HepG2 (cell line): ENCODE measurements around the gene GTF2H4. TPM values are rescaled to one million over a fixed set of nuclear protein-coding genes. Genes with fewer than 3 reads are reported as not detected.

Experiments
- MED1 ChIP-seq: sonication (generic); formaldehyde crosslinking; IDR thresholded peaks from 2 replicates; pipeline ENCODE4 v1.4.0; 2020; ENCODE audit warnings: missing genetic modification reagents
- NONO ChIP-seq, 2 experiments: fragments of 450-650 bp in 1 of 2; sonication (generic) in 1 of 2; formaldehyde crosslinking in 1 of 2; IDR thresholded peaks in 1 of 2; conservative IDR thresholded peaks in 1 of 2; 2 replicates each; pipeline versions ENCODE4 v1.6.1 to v1.8.0; 2017 to 2022; ENCODE audit warnings: mild to moderate bottlenecking in 1 of 2, missing genetic modification reagents in 1 of 2, moderate library complexity in 1 of 2
- PITX1 ChIP-seq: sonication (generic); formaldehyde crosslinking; IDR thresholded peaks from 2 replicates; pipeline ENCODE4 v1.5.1; 2020; ENCODE audit warnings: mild to moderate bottlenecking, missing genetic modification reagents
- PRMT3 ChIP-seq: sonication (generic); formaldehyde crosslinking; IDR thresholded peaks from 2 replicates; pipeline ENCODE4 v1.8.1; 2022; ENCODE audit warnings: low read depth, mild to moderate bottlenecking, moderate library complexity, missing genetic modification reagents, borderline replicate concordance
- TEAD3 ChIP-seq: optimal IDR thresholded peaks from 2 replicates; pipeline ENCODE3; 2016; ENCODE audit warnings: borderline replicate concordance
- YEATS2 ChIP-seq: sonication (generic); formaldehyde crosslinking; IDR thresholded peaks from 2 replicates; pipeline ENCODE4 v1.4.0; 2020; ENCODE audit warnings: missing genetic modification reagents, borderline replicate concordance
- ZNF12 ChIP-seq: sonication (generic); formaldehyde crosslinking; IDR thresholded peaks from 2 replicates; pipeline ENCODE4 v1.5.0; 2020; ENCODE audit warnings: missing genetic modification reagents
- ZNF430 ChIP-seq: sonication (generic); formaldehyde crosslinking; IDR thresholded peaks from 2 replicates; pipeline ENCODE4 v1.9.0; 2021; ENCODE audit warnings: mild to moderate bottlenecking, missing genetic modification reagents
- ZNF589 ChIP-seq: sonication (generic); formaldehyde crosslinking; conservative IDR thresholded peaks from 2 replicates; pipeline ENCODE4 v1.8.0; 2022; ENCODE audit warnings: mild to moderate bottlenecking, moderate library complexity, missing genetic modification reagents
- polyA plus RNA-seq, 8 experiments: library from polyadenylated mRNA; depleted of rRNA in 3 of 8; stranded (reverse) in 7 of 8; unstranded in 1 of 8; fragments of >200 nt; fragmentation: Illumina TruSeq in 4 of 8; extraction: Trizol in 4 of 8; gene quantifications; 2 replicates each; pipeline versions ENCODE4 v1.2.1 to v1.2.3, GENCODE V29; 2011 to 2016; ENCODE audit warnings: low read depth in 4 of 8, missing spikeins in 1 of 8, mixed read lengths in 1 of 8; ENCODE audit not compliant: insufficient read depth in 1 of 8
- total RNA-seq, 5 experiments: library from RNA; depleted of rRNA; stranded (reverse); fragments of >200 nt; fragmentation: Illumina TruSeq; extraction: Trizol; gene quantifications; 2 replicates each; pipeline ENCODE4 v1.2.3, GENCODE V29; 2016; ENCODE audit warnings: low read depth in 1 of 5
- TF ChIP-seq, protein P1 (sequence below): sonication (generic); formaldehyde crosslinking; IDR thresholded peaks from 2 replicates; pipeline ENCODE4 v1.4.0; 2020; ENCODE audit warnings: mild to moderate bottlenecking, missing genetic modification reagents
- TF ChIP-seq, protein P2 (sequence below): sonication (generic); formaldehyde crosslinking; IDR thresholded peaks from 2 replicates; pipeline ENCODE4 v1.5.0; 2020; ENCODE audit warnings: mild to moderate bottlenecking, missing genetic modification reagents, borderline replicate concordance

GTF2H4 gene
- total and polyA plus RNA-seq, 2 of the 13 experiments (the other 11 are each of a cell fraction or from before 2014, with no cell fraction given): 15.9 to 49.3 TPM

DNA sequence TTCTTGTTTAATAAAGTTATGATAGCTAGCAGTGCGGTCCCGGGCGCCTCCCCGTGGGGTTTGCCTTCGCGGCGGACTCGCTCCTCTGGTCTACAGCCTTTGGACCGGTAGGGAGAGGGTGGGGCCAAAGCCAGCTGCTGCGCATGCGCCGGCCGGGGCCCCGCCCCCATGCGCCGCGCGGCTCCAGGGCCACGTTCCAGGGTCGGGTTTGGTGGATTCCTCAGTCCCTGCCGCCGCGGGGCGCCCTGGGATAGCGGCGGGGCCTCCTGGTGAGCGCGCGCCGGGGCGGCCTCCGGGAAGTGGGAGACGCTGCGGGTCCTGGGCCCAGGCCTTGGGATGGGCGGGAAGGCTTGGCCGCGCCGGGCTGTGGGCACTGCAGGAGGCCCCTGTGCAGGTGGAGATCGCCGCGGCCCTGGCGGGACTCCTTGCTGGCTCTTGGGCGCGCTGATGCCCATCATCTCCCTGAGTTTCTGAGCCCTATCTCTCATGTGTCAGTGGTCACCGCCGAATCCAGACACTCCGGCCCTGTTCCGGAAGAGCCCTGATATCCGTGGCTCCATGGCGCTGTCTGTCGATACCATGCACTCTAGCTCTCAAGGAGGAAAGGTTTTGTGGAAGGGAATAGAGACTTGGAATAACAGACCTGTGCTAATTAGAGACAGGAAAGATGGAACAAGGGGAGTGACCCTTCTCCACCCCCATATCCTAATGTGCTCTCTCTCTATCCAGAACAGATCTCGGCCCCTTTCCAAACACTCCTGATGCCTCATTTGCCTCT is 6.3 kb downstream of the GTF2H4 start, which contains the start of gene VARS2 (continued):
- TF ChIP-seq ZNF430 (peak; percentile 97), ZNF12 (CRISPR knock-in tag) (no peak), TEAD3 (CRISPR knock-in tag) (peak; percentile 98), MED1 (peak; percentile 83), PRMT3 (CRISPR knock-in tag) (no peak), NONO (IDR thresholded peaks at IDR 0.05) (no peak), NONO (CRISPR knock-in tag; conservative IDR thresholded peaks at IDR 0.05) (peak; percentile 99), ZNF589 (CRISPR knock-in tag) (peak; percentile 95), YEATS2 (CRISPR knock-in tag) (peak; percentile 96), PITX1 (CRISPR knock-in tag) (no peak; the same call in none of the 2 replicates)
- TF ChIP-seq, protein P1, sequence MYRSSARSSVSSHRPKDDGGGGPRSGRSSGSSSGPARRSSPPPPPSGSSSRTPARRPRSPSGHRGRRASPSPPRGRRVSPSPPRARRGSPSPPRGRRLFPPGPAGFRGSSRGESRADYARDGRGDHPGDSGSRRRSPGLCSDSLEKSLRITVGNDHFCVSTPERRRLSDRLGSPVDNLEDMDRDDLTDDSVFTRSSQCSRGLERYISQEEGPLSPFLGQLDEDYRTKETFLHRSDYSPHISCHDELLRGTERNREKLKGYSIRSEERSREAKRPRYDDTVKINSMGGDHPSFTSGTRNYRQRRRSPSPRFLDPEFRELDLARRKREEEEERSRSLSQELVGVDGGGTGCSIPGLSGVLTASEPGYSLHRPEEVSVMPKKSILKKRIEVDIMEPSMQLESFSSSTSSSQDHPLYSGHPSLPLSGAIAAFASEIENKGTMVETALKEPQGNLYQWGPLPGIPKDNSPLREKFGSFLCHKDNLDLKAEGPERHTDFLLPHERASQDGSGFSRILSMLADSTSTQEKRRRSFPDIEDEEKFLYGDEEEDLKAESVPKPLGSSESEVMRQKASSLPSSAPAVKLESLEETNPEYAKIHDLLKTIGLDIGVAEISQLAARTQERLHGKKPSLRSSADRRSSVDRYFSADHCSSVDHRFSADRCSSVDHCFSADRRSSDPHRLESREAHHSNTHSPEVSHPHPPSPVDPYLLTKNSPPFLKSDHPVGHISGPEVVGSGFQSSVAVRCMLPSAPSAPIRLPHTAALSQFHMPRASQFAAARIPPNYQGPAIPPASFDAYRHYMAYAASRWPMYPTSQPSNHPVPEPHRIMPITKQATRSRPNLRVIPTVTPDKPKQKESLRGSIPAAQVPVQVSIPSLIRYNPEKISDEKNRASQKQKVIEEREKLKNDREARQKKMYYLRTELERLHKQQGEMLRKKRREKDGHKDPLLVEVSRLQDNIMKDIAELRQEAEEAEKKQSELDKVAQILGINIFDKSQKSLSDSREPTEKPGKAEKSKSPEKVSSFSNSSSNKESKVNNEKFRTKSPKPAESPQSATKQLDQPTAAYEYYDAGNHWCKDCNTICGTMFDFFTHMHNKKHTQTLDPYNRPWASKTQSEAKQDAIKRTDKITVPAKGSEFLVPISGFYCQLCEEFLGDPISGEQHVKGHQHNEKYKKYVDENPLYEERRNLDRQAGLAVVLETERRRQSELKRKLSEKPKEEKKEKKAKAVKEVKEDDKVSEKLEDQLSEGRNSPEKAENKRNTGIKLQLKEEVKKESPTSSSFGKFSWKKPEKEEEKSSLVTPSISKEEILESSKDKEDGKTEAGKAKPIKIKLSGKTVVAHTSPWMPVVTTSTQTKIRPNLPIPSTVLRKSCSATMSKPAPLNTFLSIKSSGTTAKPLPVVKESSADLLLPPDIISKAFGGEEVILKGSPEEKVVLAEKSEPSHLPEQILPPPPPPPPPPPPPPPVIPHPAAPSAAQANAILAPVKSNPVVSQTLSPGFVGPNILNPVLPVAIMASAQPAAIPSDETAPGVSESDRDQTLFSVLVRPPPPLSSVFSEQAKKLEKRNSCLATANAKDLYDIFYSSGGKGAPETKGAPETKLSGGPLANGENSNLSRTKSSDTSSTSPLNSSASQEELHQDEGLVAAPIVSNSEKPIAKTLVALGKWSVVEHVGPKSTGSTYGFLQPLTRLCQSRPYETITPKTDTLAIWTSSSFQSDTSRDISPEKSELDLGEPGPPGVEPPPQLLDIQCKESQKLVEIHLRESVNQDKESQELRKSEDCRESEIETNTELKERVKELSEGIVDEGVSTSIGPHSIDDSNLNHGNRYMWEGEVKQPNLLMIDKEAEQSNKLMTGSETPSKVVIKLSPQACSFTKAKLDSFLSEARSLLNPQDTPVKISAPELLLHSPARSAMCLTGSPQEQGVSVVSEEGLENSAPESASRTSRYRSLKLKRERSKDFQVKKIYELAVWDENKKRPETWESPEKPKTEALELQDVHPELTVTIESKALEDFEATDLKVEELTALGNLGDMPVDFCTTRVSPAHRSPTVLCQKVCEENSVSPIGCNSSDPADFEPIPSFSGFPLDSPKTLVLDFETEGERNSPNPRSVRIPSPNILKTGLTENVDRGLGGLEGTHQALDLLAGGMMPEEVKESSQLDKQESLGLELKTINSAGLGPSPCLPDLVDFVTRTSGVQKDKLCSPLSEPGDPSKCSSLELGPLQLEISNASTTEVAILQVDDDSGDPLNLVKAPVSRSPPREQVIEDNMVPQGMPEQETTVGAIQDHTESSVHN (CRISPR knock-in tag): no peak
- TF ChIP-seq, protein P2, sequence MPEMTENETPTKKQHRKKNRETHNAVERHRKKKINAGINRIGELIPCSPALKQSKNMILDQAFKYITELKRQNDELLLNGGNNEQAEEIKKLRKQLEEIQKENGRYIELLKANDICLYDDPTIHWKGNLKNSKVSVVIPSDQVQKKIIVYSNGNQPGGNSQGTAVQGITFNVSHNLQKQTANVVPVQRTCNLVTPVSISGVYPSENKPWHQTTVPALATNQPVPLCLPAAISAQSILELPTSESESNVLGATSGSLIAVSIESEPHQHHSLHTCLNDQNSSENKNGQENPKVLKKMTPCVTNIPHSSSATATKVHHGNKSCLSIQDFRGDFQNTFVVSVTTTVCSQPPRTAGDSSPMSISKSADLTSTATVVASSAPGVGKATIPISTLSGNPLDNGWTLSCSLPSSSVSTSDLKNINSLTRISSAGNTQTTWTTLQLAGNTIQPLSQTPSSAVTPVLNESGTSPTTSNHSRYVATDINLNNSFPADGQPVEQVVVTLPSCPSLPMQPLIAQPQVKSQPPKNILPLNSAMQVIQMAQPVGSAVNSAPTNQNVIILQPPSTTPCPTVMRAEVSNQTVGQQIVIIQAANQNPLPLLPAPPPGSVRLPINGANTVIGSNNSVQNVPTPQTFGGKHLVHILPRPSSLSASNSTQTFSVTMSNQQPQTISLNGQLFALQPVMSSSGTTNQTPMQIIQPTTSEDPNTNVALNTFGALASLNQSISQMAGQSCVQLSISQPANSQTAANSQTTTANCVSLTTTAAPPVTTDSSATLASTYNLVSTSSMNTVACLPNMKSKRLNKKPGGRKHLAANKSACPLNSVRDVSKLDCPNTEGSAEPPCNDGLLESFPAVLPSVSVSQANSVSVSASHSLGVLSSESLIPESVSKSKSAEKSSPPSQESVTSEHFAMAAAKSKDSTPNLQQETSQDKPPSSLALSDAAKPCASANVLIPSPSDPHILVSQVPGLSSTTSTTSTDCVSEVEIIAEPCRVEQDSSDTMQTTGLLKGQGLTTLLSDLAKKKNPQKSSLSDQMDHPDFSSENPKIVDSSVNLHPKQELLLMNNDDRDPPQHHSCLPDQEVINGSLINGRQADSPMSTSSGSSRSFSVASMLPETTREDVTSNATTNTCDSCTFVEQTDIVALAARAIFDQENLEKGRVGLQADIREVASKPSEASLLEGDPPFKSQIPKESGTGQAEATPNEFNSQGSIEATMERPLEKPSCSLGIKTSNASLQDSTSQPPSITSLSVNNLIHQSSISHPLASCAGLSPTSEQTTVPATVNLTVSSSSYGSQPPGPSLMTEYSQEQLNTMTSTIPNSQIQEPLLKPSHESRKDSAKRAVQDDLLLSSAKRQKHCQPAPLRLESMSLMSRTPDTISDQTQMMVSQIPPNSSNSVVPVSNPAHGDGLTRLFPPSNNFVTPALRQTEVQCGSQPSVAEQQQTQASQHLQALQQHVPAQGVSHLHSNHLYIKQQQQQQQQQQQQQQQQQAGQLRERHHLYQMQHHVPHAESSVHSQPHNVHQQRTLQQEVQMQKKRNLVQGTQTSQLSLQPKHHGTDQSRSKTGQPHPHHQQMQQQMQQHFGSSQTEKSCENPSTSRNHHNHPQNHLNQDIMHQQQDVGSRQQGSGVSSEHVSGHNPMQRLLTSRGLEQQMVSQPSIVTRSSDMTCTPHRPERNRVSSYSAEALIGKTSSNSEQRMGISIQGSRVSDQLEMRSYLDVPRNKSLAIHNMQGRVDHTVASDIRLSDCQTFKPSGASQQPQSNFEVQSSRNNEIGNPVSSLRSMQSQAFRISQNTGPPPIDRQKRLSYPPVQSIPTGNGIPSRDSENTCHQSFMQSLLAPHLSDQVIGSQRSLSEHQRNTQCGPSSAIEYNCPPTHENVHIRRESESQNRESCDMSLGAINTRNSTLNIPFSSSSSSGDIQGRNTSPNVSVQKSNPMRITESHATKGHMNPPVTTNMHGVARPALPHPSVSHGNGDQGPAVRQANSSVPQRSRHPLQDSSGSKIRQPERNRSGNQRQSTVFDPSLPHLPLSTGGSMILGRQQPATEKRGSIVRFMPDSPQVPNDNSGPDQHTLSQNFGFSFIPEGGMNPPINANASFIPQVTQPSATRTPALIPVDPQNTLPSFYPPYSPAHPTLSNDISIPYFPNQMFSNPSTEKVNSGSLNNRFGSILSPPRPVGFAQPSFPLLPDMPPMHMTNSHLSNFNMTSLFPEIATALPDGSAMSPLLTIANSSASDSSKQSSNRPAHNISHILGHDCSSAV (CRISPR knock-in tag): no peak
